HepG2 (cell line): ENCODE measurements around the gene RTN3. TPM values are rescaled to one million over a fixed set of nuclear protein-coding genes. Genes with fewer than 3 reads are reported as not detected.
"Not testable (repeated sequence)": the region's sequence is repeated elsewhere in the genome, so short reads cannot be mapped to it uniquely, and the experiment has no call there.

Experiments used
- ATAC-seq: fragments of 200-7000 bp; cut with Tn5 transposase; 3 replicates; pipeline ENCODE4 v1.9.1; 2020; ENCODE audit warnings: mild to moderate bottlenecking, moderate library complexity
- BruUV-seq: library from RNA; stranded (reverse); fragments of 400-500 nt; replicated peaks from 2 replicates; lab custom pipeline; 2021; lab: Mats Ljungman, UMichigan
- CTCF ChIA-PET: fragments of 300-600 bp; formaldehyde crosslinking; extraction: SDS; loops from one replicate; lab custom pipeline; 2021; ENCODE audit warnings: low total read pairs, inconsistent platforms, low intra/inter-chr PET ratio; lab: Yijun Ruan, JAX
- POLR2A ChIA-PET: fragments of 350-600 bp; sonication (Branson Sonifier 250); formaldehyde crosslinking; loops from one replicate; lab custom pipeline; 2020; ENCODE audit warnings: antibody characterized with exemption, inconsistent platforms; lab: Yijun Ruan, JAX
- DNase-seq: peaks from one replicate; pipeline ENCODE4 v3.0.0-alpha.2; 2015; ENCODE audit warnings: low spot score
- FAIRE-seq: peaks from 3 replicates; lab custom pipeline; 2011; peaks lifted over from hg19 to GRCh38; lab: Jason Lieb, UNC
- H2AFZ ChIP-seq: one replicate; pipeline ENCODE4 v1.6.1; 2011; ENCODE audit warnings: low read length, inconsistent platforms
- H3K27ac ChIP-seq: fragments of 300-600 bp; 3 replicates; pipeline ENCODE4 v1.8.0; 2011; ENCODE audit warnings: mixed run types, mild to moderate bottlenecking, mixed read lengths, low read length, inconsistent platforms; ENCODE audit not compliant: insufficient read depth; ENCODE audit errors: extremely low read length
- H3K27me3 ChIP-seq, 2 experiments: fragments of 200-600 bp in 1 of 2; 2 replicates in 1 of 2; 3 replicates in 1 of 2; pipeline versions ENCODE4 v1.6.0 to v1.8.0; 2011; ENCODE audit warnings: low read length in 2 of 2, mild to moderate bottlenecking in 2 of 2, moderate library complexity in 2 of 2, inconsistent platforms in 1 of 2; ENCODE audit not compliant: insufficient read depth in 2 of 2, control insufficient read depth in 1 of 2
- H3K36me3 ChIP-seq, 2 experiments: fragments of 200-600 bp in 1 of 2; replicated peaks in 1 of 2; 2 replicates in 1 of 2; 3 replicates in 1 of 2; pipeline versions ENCODE4 v1.5.1 to v1.8.0; 2011; ENCODE audit warnings: low read length in 2 of 2, inconsistent platforms in 1 of 2; ENCODE audit not compliant: insufficient read depth in 2 of 2, control insufficient read depth in 1 of 2
- H3K4me1 ChIP-seq: 2 replicates; pipeline ENCODE4 v1.5.1; 2012; ENCODE audit warnings: low read length, inconsistent platforms; ENCODE audit not compliant: insufficient read depth
- H3K4me2 ChIP-seq: 2 replicates; pipeline ENCODE4 v1.6.0; 2011; ENCODE audit warnings: low read depth, low read length, inconsistent platforms
- H3K4me3 ChIP-seq, 3 experiments: fragments of 200-600 bp in 1 of 3; sonication (generic), shearing (Covaris generic) in 1 of 3; replicated peaks in 1 of 3; 2 replicates each; pipeline ENCODE4 v1.5.1; 2011 to 2016; ENCODE audit warnings: low read length in 3 of 3, inconsistent platforms in 2 of 3, low read depth in 2 of 3, mild to moderate bottlenecking in 2 of 3, control low read depth in 1 of 3, mixed read lengths in 1 of 3; ENCODE audit not compliant: insufficient read depth in 1 of 3
- H3K79me2 ChIP-seq: one replicate; pipeline ENCODE4 v1.6.1; 2011; ENCODE audit warnings: low read length, inconsistent platforms; ENCODE audit not compliant: insufficient read depth
- H3K9ac ChIP-seq: 2 replicates; pipeline ENCODE4 v1.6.0; 2011; ENCODE audit warnings: mild to moderate bottlenecking, low read depth, low read length, inconsistent platforms; ENCODE audit not compliant: insufficient read depth
- H3K9me3 ChIP-seq: 2 replicates; pipeline ENCODE4 v1.5.1; 2012; ENCODE audit warnings: mild to moderate bottlenecking, low read length
- H4K20me1 ChIP-seq: 2 replicates; pipeline ENCODE4 v1.6.0; 2011; ENCODE audit warnings: inconsistent platforms, mild to moderate bottlenecking, low read length, moderate library complexity; ENCODE audit not compliant: insufficient read depth
- POLR2G ChIP-seq: fragments of 200-400 bp; formaldehyde crosslinking; IDR thresholded peaks from 2 replicates; pipeline ENCODE4 v1.6.1; 2018; ENCODE audit warnings: mild to moderate bottlenecking, low read depth, low read length, moderate library complexity
- RERE ChIP-seq: IDR thresholded peaks from 2 replicates; pipeline ENCODE4 v1.6.1; 2016; ENCODE audit warnings: low read depth, missing genetic modification reagents, missing compliant biosample characterization
- SOX13 ChIP-seq, 3 experiments: fragments of 450-650 bp in 1 of 3; sonication (generic) in 1 of 3; formaldehyde crosslinking in 1 of 3; IDR thresholded peaks in 2 of 3; conservative IDR thresholded peaks in 1 of 3; 2 replicates each; pipeline versions ENCODE4 v1.5.0 to v1.6.1; 2016 to 2020; ENCODE audit warnings: antibody characterized with exemption in 1 of 3, mild to moderate bottlenecking in 1 of 3, missing compliant biosample characterization in 1 of 3, missing genetic modification reagents in 1 of 3, moderate library complexity in 1 of 3
- SP140L ChIP-seq: sonication (generic); formaldehyde crosslinking; IDR thresholded peaks from 2 replicates; pipeline ENCODE4 v1.4.0; 2020; ENCODE audit warnings: missing genetic modification reagents, borderline replicate concordance
- ZNF503 ChIP-seq: sonication (generic); formaldehyde crosslinking; IDR thresholded peaks from 2 replicates; pipeline ENCODE4 v1.4.0; 2020; ENCODE audit warnings: missing genetic modification reagents
- WGBS: methylation state at CpG from one replicate; pipeline ENCODE4 v1.1.6; 2017; ENCODE audit warnings: low lambda C conversion rate; 5-methylcytosine and 5-hydroxymethylcytosine counted together
- in situ Hi-C: cut with HindIII; loops from 2 replicates; pipeline ENCODE4 v1.10.0; 2017; ENCODE audit warnings: low pct_unique_long_range_greater_than_20kb; ENCODE audit not compliant: extremely low pct_ligation_motif_present
- intact Hi-C: fragments of 100-400 bp; cut with micrococcal nuclease; formaldehyde crosslinking; loops from one replicate; pipeline ENCODE4 v1.10.0; 2022; ENCODE audit not compliant: unreplicated experiment
- polyA plus RNA-seq, 8 experiments: library from polyadenylated mRNA; depleted of rRNA in 3 of 8; stranded (reverse) in 7 of 8; unstranded in 1 of 8; fragments of >200 nt; fragmentation: Illumina TruSeq in 4 of 8; extraction: Trizol in 4 of 8; gene quantifications; 2 replicates each; pipeline versions ENCODE4 v1.2.1 to v1.2.3, GENCODE V29; 2011 to 2016; ENCODE audit warnings: low read depth in 4 of 8, missing spikeins in 1 of 8, mixed read lengths in 1 of 8; ENCODE audit not compliant: insufficient read depth in 1 of 8
- total RNA-seq, 5 experiments: library from RNA; depleted of rRNA; stranded (reverse); fragments of >200 nt; fragmentation: Illumina TruSeq; extraction: Trizol; gene quantifications; 2 replicates each; pipeline ENCODE4 v1.2.3, GENCODE V29; 2016; ENCODE audit warnings: low read depth in 1 of 5

Gene RTN3
- total and polyA plus RNA-seq, 2 of the 13 experiments (the other 11 are each of a cell fraction or from before 2014, with no cell fraction given) = 32.2 to 41.1 TPM

DNA sequence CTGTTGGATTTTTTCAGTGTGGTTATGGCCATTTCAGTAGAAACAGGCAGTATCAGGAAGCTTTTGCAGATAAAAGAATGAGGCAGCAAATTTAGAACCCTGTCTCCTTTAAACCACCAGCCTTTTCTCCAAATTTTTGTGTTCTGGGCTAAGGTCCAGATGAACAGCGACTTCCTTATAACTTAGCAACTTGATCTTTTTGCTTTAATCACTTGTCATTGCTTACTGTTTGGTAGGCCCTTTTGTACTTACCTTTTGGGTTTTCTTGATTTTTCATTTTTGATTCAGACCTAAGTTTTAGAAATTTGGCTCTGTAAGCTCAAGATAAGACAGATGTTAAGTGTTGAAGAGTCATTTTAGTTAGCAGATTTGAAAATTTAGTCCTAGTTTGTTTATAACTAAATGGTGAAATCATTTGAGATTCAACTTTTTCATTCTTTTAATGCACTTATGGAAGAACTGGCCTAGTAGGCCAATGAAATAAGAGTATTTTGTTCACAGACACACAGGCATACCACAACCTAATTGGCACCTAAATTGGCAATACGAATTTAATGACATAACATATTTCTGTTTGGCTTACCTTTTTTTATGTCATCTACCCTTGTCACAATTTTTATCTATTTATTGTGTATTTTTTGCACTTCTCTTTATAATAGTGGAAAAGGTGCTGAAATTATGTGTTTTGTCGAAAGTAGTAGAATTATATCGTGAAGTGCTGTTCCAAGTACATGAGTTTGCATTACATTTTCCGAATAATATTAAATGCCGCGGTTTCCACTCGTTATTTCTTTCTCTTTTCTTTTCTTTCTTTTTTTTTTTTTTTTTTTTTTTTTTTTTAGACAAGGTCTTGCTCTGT, 2.1 kb downstream of the RTN3 start (continued):
- TF ChIP-seq RERE (CRISPR knock-in tag) (no peak), ZNF503 (CRISPR knock-in tag) (no peak), POLR2G (no peak), SP140L (CRISPR knock-in tag) (no peak), SOX13 (IDR thresholded peaks at IDR 0.05) (no peak), SOX13 (CRISPR knock-in tag; conservative IDR thresholded peaks at IDR 0.05 in 1 of 2, IDR thresholded peaks at IDR 0.05 in 1 of 2) (no peak)

DNA sequence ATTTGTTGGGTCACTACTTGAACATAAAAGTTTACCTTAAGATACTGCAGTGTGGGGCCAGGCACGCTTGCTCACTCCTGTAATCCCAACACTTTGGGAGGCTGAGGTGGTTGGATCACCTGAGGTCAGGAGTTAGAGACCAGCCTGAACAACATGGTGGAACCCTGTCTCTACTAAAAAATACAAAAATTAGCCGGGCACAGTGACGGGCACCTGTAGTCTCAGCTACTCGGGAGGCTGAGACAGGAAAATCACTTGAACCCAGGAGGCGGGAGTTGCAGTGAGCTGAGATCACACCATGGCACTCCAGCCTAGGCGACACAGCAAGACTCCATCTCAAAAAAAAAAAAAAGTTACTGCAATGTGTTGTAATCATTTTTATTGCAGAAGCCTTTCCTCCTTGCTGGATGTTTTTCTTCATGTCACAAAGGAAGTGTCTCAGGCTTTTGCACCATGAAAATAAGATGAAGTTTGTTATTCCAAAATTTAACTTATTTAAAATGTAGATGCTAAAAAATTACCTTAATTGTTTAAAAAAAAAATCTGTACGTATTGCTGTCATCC, 3.9 kb downstream of the RTN3 start:
- 98% methylated on average over 7 of the region's 7 CpGs for WGBS

More for the DNA sequence above, 3.9 kb downstream of the RTN3 start:
- H3K4me3 ChIP-seq, H4K20me1 ChIP-seq, FAIRE-seq, H3K27me3 ChIP-seq, intact Hi-C loops, H3K9me3 ChIP-seq, H3K9ac ChIP-seq, H3K4me2 ChIP-seq, BruUV-seq, CTCF ChIA-PET, H3K27ac ChIP-seq, POLR2A ChIA-PET, ATAC-seq, H3K36me3 ChIP-seq, in situ Hi-C loops, DNase-seq, H2AFZ ChIP-seq: not testable (repeated sequence)
- Histone ChIP-seq H3K79me2 (peaks cover 40% of the 10 kb centered on the region), H3K4me1 (peaks cover 28% of the 10 kb centered on the region)
